IMR-90 (cell line): ENCODE data around the gene CDH13. TPM values are rescaled to one million over a fixed set of nuclear protein-coding genes. Genes with fewer than 3 reads are reported as not detected.
A peak's percentile ranks its signal among the peaks of the same experiment; 100 is the strongest.

ENCODE experiments used
- ATAC-seq: fragments of 200-7000 bp; cut with Tn5 transposase; 2 replicates; pipeline ENCODE4 v1.9.1; 2020; ENCODE audit warnings: low read depth, mild to moderate bottlenecking, moderate library complexity
- BruUV-seq: library from RNA; stranded (reverse); fragments of 400-500 nt; replicated peaks from 2 replicates; lab custom pipeline; 2021; lab: Mats Ljungman, UMichigan
- CTCF ChIA-PET: fragments of 300-600 bp; formaldehyde crosslinking; extraction: SDS; loops from one replicate; lab custom pipeline; 2021; ENCODE audit warnings: antibody characterized with exemption; lab: Yijun Ruan, JAX
- POLR2A ChIA-PET: fragments of 300-600 bp; sonication (Branson Sonifier 250); formaldehyde crosslinking; loops from one replicate; lab custom pipeline; 2022; ENCODE audit warnings: antibody characterized with exemption; ENCODE audit not compliant: unreplicated experiment; lab: Charles Lee
- DNase-seq: peaks from one replicate; pipeline ENCODE4 v3.0.0; 2013
- H2AFZ ChIP-seq: replicated peaks from 2 replicates; pipeline ENCODE3; 2013; ENCODE audit warnings: low read length, mild to moderate bottlenecking; ENCODE audit not compliant: poor library complexity
- H2AK5ac ChIP-seq: 2 replicates; pipeline ENCODE4 v1.6.1; 2013; ENCODE audit warnings: low read depth, low read length, inconsistent platforms
- H2AK9ac ChIP-seq: replicated peaks from 2 replicates; pipeline ENCODE3; 2013; ENCODE audit warnings: mild to moderate bottlenecking, low read depth, low read length, moderate library complexity; ENCODE audit not compliant: poor library complexity
- H2BK120ac ChIP-seq: 2 replicates; pipeline ENCODE4 v1.6.1; 2013; ENCODE audit warnings: low read depth, low read length, inconsistent platforms
- H2BK15ac ChIP-seq: 3 replicates; pipeline ENCODE4 v1.6.1; 2013; ENCODE audit warnings: low read depth, low read length, inconsistent platforms
- H2BK20ac ChIP-seq: 2 replicates; pipeline ENCODE4 v1.6.1; 2013; ENCODE audit warnings: low read depth, mild to moderate bottlenecking, inconsistent platforms, low read length, moderate library complexity
- H2BK5ac ChIP-seq: 2 replicates; pipeline ENCODE4 v1.6.1; 2013; ENCODE audit warnings: mild to moderate bottlenecking, low read depth, low read length, inconsistent platforms; ENCODE audit not compliant: poor library complexity, severe bottlenecking
- H3K14ac ChIP-seq: replicated peaks from 2 replicates; pipeline ENCODE4 v1.6.1; 2013; ENCODE audit warnings: low read depth, low read length, inconsistent platforms
- H3K18ac ChIP-seq: 2 replicates; pipeline ENCODE4 v1.6.1; 2013; ENCODE audit warnings: low read depth, low read length, control low read depth
- H3K23ac ChIP-seq: 2 replicates; pipeline ENCODE4 v1.6.1; 2013; ENCODE audit warnings: low read depth, low read length, inconsistent platforms
- H3K27ac ChIP-seq: 2 replicates; pipeline ENCODE4 v1.5.1; 2013; ENCODE audit warnings: mild to moderate bottlenecking, control low read depth, low read length; ENCODE audit not compliant: insufficient read depth
- H3K27me3 ChIP-seq: 2 replicates; pipeline ENCODE4 v1.6.1; 2013; ENCODE audit warnings: low read length; ENCODE audit not compliant: control insufficient read depth, insufficient read depth
- H3K36me3 ChIP-seq: 2 replicates; pipeline ENCODE4 v1.6.1; 2013; ENCODE audit warnings: low read length, mixed read lengths; ENCODE audit not compliant: control insufficient read depth, insufficient read depth
- H3K4ac ChIP-seq: 2 replicates; pipeline ENCODE4 v1.6.1; 2013; ENCODE audit warnings: low read depth, low read length, inconsistent platforms
- H3K4me1 ChIP-seq: 2 replicates; pipeline ENCODE4 v1.6.1; 2013; ENCODE audit warnings: low read length, mixed read lengths; ENCODE audit not compliant: control insufficient read depth, insufficient read depth
- H3K4me2 ChIP-seq: 2 replicates; pipeline ENCODE4 v1.6.1; 2013; ENCODE audit warnings: low read depth, mild to moderate bottlenecking, control low read depth, low read length, moderate library complexity
- H3K4me3 ChIP-seq: 2 replicates; pipeline ENCODE4 v1.5.1; 2013; ENCODE audit warnings: low read depth, mild to moderate bottlenecking, control low read depth, low read length, moderate library complexity; ENCODE audit not compliant: insufficient read depth
- H3K56ac ChIP-seq: 2 replicates; pipeline ENCODE4 v1.6.1; 2013; ENCODE audit warnings: low read length, inconsistent platforms; ENCODE audit not compliant: insufficient read depth; ENCODE audit errors: extremely low read depth
- H3K79me1 ChIP-seq, 2 experiments: 2 replicates each; pipeline ENCODE4 v1.6.1; 2013; ENCODE audit warnings: low read length in 2 of 2, inconsistent platforms in 1 of 2, low read depth in 1 of 2
- H3K9ac ChIP-seq: 2 replicates; pipeline ENCODE4 v1.6.1; 2013; ENCODE audit warnings: low read depth, low read length, control low read depth
- H3K9me1 ChIP-seq: 2 replicates; pipeline ENCODE4 v1.6.1; 2013; ENCODE audit warnings: low read length, inconsistent platforms; ENCODE audit not compliant: insufficient read depth
- H3K9me3 ChIP-seq: 2 replicates; pipeline ENCODE4 v1.6.1; 2013; ENCODE audit warnings: low read length; ENCODE audit not compliant: control insufficient read depth, insufficient read depth
- H4K20me1 ChIP-seq: 2 replicates; pipeline ENCODE4 v1.6.1; 2013; ENCODE audit warnings: low read length, inconsistent platforms; ENCODE audit not compliant: insufficient read depth
- H4K5ac ChIP-seq: 2 replicates; pipeline ENCODE4 v1.6.1; 2013; ENCODE audit warnings: mild to moderate bottlenecking, low read depth, low read length, control low read depth
- H4K8ac ChIP-seq, 2 experiments: 2 replicates each; pipeline ENCODE4 v1.6.1; 2013; ENCODE audit warnings: low read depth in 2 of 2, low read length in 2 of 2, control low read depth in 1 of 2, inconsistent platforms in 1 of 2
- H4K91ac ChIP-seq: 2 replicates; pipeline ENCODE4 v1.6.1; 2013; ENCODE audit warnings: low read depth, low read length, inconsistent platforms; ENCODE audit not compliant: insufficient read depth
- BHLHE40 ChIP-seq: fragments of 150-350 bp; IDR thresholded peaks from 2 replicates; pipeline ENCODE4 v1.6.1; 2016; ENCODE audit warnings: mild to moderate bottlenecking, low read depth, low read length
- CEBPB ChIP-seq: IDR thresholded peaks from 2 replicates; pipeline ENCODE4 v1.6.1; 2012; ENCODE audit warnings: low read depth, low read length, improper control_type of control experiment
- CHD1 ChIP-seq: IDR thresholded peaks from 2 replicates; pipeline ENCODE4 v1.6.1; 2012; ENCODE audit warnings: low read depth, low read length, improper control_type of control experiment
- CTCF ChIP-seq: conservative IDR thresholded peaks from 2 replicates; pipeline ENCODE4 v1.5.1; 2012; ENCODE audit warnings: mild to moderate bottlenecking, low read depth, low read length, improper control_type of control experiment
- ELK1 ChIP-seq: fragments of 150-350 bp; IDR thresholded peaks from 2 replicates; pipeline ENCODE4 v1.6.1; 2016; ENCODE audit warnings: low read depth, mild to moderate bottlenecking, low read length, moderate library complexity, borderline replicate concordance
- FOS ChIP-seq: fragments of 150-350 bp; IDR thresholded peaks from 2 replicates; pipeline ENCODE4 v1.6.1; 2016; ENCODE audit warnings: low read depth, low read length
- MAFK ChIP-seq: IDR thresholded peaks from 2 replicates; pipeline ENCODE4 v1.6.1; 2012; ENCODE audit warnings: low read depth, low read length, improper control_type of control experiment
- MAZ ChIP-seq: IDR thresholded peaks from 2 replicates; pipeline ENCODE4 v1.6.1; 2012; ENCODE audit warnings: low read depth, mild to moderate bottlenecking, low read length, improper control_type of control experiment, moderate library complexity, borderline replicate concordance
- MXI1 ChIP-seq: IDR thresholded peaks from 2 replicates; pipeline ENCODE4 v1.6.1; 2012; ENCODE audit warnings: low read depth, mild to moderate bottlenecking, low read length, moderate library complexity, borderline replicate concordance
- NFE2L2 ChIP-seq: fragments of 150-350 bp; IDR thresholded peaks from 2 replicates; pipeline ENCODE4 v1.6.1; 2016; ENCODE audit warnings: low read depth, mild to moderate bottlenecking, low read length
- POLR2A ChIP-seq: IDR thresholded peaks from 2 replicates; pipeline ENCODE4 v1.6.1; 2012; ENCODE audit warnings: mild to moderate bottlenecking, low read depth, low read length
- RAD21 ChIP-seq: IDR thresholded peaks from 2 replicates; pipeline ENCODE4 v1.6.1; 2012; ENCODE audit warnings: low read length, improper control_type of control experiment
- RCOR1 ChIP-seq: IDR thresholded peaks from 2 replicates; pipeline ENCODE4 v1.6.1; 2012; ENCODE audit warnings: mild to moderate bottlenecking, low read length, improper control_type of control experiment; ENCODE audit not compliant: insufficient replicate concordance
- RFX5 ChIP-seq: IDR thresholded peaks from 2 replicates; pipeline ENCODE4 v1.8.0; 2012; ENCODE audit warnings: low read depth, mild to moderate bottlenecking, low read length, moderate library complexity
- SMC3 ChIP-seq: fragments of 150-350 bp; IDR thresholded peaks from 2 replicates; pipeline ENCODE4 v1.6.1; 2016; ENCODE audit warnings: low read depth, mild to moderate bottlenecking, antibody characterized with exemption, low read length, moderate library complexity
- USF2 ChIP-seq: fragments of 150-350 bp; IDR thresholded peaks from 2 replicates; pipeline ENCODE4 v1.6.1; 2017; ENCODE audit warnings: mild to moderate bottlenecking, antibody characterized with exemption, low read length, low read depth
- WGBS, 2 experiments: methylation state at CpG; one replicate each; pipeline versions ENCODE4 v1.1.5 to v1.1.7; 2013; ENCODE audit warnings: missing lambda C conversion rate in 2 of 2; ENCODE audit not compliant: insufficient read length in 1 of 2; ENCODE audit errors: extremely low coverage in 2 of 2; 5-methylcytosine and 5-hydroxymethylcytosine counted together
- dilution Hi-C: fragments of 300-500 bp; cut with HindIII; formaldehyde crosslinking; loops from one replicate; pipeline ENCODE4 v1.14.3; 2018; ENCODE audit warnings: low sequenced_read_pairs; ENCODE audit not compliant: unreplicated experiment
- in situ Hi-C: fragments of 300-500 bp; cut with MboI; formaldehyde crosslinking; loops from 3 replicates; pipeline ENCODE4 v1.14.3; 2019; ENCODE audit warnings: low sequenced_read_pairs, inconsistent platforms, mixed read lengths
- intact Hi-C: fragments of 100-400 bp; cut with micrococcal nuclease; formaldehyde crosslinking; loops from 2 replicates; pipeline ENCODE4 v1.10.0; 2022
- polyA plus RNA-seq, 3 experiments: library from polyadenylated mRNA; depleted of rRNA; stranded (reverse); fragments of >200 nt; gene quantifications; 2 replicates each; pipeline ENCODE4 v1.2.3, GENCODE V29; 2012; ENCODE audit warnings: low replicate concordance in 1 of 3
- total RNA-seq: library from RNA; depleted of rRNA; stranded (reverse); fragments of >200 nt; gene quantifications from 2 replicates; pipeline ENCODE4 v1.2.3, GENCODE V29; 2012

Gene CDH13
- total and polyA plus RNA-seq, 2 of the 4 experiments (the other 2 are of a cell fraction): 61.6 to 74.7 TPM

DNA sequence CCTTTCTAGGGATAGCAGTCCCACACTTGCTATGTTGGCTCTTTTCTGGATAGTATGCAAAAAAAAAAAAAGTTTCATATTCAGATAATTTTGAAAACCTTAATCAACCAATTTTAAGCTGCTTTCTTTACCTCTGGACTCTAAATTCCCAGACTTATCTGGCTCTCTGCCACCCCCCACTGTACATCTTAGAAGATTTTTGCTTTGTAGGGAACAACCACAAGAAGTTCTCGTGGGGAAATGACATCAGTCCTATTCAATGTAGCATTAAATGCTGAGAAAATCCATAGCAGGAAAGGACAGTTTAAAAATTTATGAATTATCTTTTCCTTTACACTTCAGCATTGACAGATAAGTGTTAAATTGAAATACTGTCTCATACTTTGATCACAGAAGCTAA lies 618.3 kb downstream of the CDH13 start:
- TF ChIP-seq SMC3 (no peak), USF2 (no peak), RFX5 (no peak), ELK1 (no peak), CHD1 (no peak), MXI1 (no peak), CTCF (no peak), RCOR1 (no peak), POLR2A (no peak), RAD21 (no peak), NFE2L2 (no peak), MAFK (no peak), FOS (no peak), MAZ (no peak), BHLHE40 (no peak), CEBPB (no peak)
- Histone ChIP-seq H3K9me3 (no peaks in the 10 kb centered on the region), H2AFZ (no peak overlapping the region), H3K4me3 (no peak overlapping the region), H3K27me3 (no peaks in the 10 kb centered on the region), H3K4me2 (no peak overlapping the region), H2BK15ac (no peak overlapping the region), H4K91ac (no peak overlapping the region), H2BK120ac (no peak overlapping the region), H3K4ac (no peak overlapping the region), H2BK5ac (no peak overlapping the region), H2AK9ac (no peak overlapping the region), H3K56ac (no peak overlapping the region), H3K18ac (no peak overlapping the region), H3K23ac (no peak overlapping the region), H4K20me1 (no peaks in the 10 kb centered on the region), H3K9ac (no peak overlapping the region), H3K4me1 (no peaks in the 10 kb centered on the region), H4K8ac (no peak overlapping the region), H3K14ac (no peak overlapping the region), H2BK20ac (no peak overlapping the region), H3K36me3 (no peaks in the 10 kb centered on the region), H3K79me1 (no peaks in the 10 kb centered on the region; a peak in 1 of 4 replicates), H2AK5ac (no peak overlapping the region), H4K5ac (no peak overlapping the region), H3K27ac (no peak overlapping the region), H3K9me1 (no peaks in the 10 kb centered on the region)
- intact Hi-C loops: no loop called here
- ATAC-seq: no peak
- peak; percentile 36 for DNase-seq
- ChIA-PET CTCF (no interaction called here), POLR2A (no interaction called here)
- dilution Hi-C loops: no loop called here
- in situ Hi-C loops: no loop called here
- no TSS peak for BruUV-seq
- WGBS, 2 experiments: no CpG with 5 or more reads among the region's 1 CpG
